Neutrophil (primary cell): ENCODE data around the gene UNC5CL.
"Not testable (repeated sequence)": the region's sequence is repeated elsewhere in the genome, so short reads cannot be mapped to it uniquely, and the experiment has no call there.

Experiments used
- H3K27ac ChIP-seq: fragments of 200-600 bp; sonication (generic); 2 replicates; pipeline ENCODE4 v1.5.1; 2016; ENCODE audit warnings: mild to moderate bottlenecking, moderate library complexity
- H3K27me3 ChIP-seq: fragments of 200-600 bp; sonication (generic); 2 replicates; pipeline ENCODE4 v1.6.0; 2016; ENCODE audit warnings: mild to moderate bottlenecking
- H3K36me3 ChIP-seq: fragments of 200-600 bp; sonication (generic); 2 replicates; pipeline ENCODE4 v1.5.1; 2017
- H3K4me1 ChIP-seq, 2 experiments: fragments of 200-600 bp in 1 of 2; sonication (generic) in 1 of 2; 1 replicate in 1 of 2; 2 replicates in 1 of 2; pipeline versions ENCODE4 v1.5.1 to v1.6.1; 2013 to 2016; ENCODE audit warnings: low read depth in 1 of 2, low read length in 1 of 2, mild to moderate bottlenecking in 1 of 2, moderate library complexity in 1 of 2; ENCODE audit not compliant: control insufficient read depth in 1 of 2, insufficient read depth in 1 of 2
- H3K4me3 ChIP-seq, 2 experiments: fragments of 200-600 bp in 1 of 2; sonication (generic) in 1 of 2; 1 replicate in 1 of 2; 2 replicates in 1 of 2; pipeline ENCODE4 v1.5.1; 2013 to 2016; ENCODE audit warnings: low read depth in 1 of 2, low read length in 1 of 2, mild to moderate bottlenecking in 1 of 2, moderate library complexity in 1 of 2
- H3K9me3 ChIP-seq: fragments of 200-600 bp; sonication (generic); 2 replicates; pipeline ENCODE4 v1.5.1; 2016
- CTCF ChIP-seq: fragments of 200-600 bp; sonication (generic); IDR thresholded peaks from 2 replicates; pipeline ENCODE4 v1.5.1; 2016; ENCODE audit warnings: antibody characterized with exemption

UNC5CL gene

GRCh38 chr6:41022294-41022693, 16.7 kb downstream of the UNC5CL start:
- no peaks in the 10 kb centered on the region for H3K9me3 ChIP-seq
- no peak overlapping the region for H3K27ac ChIP-seq
- no peaks in the 10 kb centered on the region for H3K36me3 ChIP-seq
- no peak for TF ChIP-seq CTCF
- peaks cover 4% of the 10 kb centered on the region for H3K27me3 ChIP-seq
- H3K4me3 ChIP-seq, result no peak overlapping the region
- peaks cover 0 to 3% of the 10 kb centered on the region in 2 experiments for H3K4me1 ChIP-seq

- Histone ChIP-seq H3K27ac (no peak overlapping the region), H3K9me3 (no peaks in the 10 kb centered on the region), H3K36me3 (no peaks in the 10 kb centered on the region), H3K27me3 (no peaks in the 10 kb centered on the region), H3K4me3 (no peak overlapping the region), H3K4me1 (no peaks in the 10 kb centered on the region)
- no peak for TF ChIP-seq CTCF
Observed at GRCh38 chr6:41021832-41022231, 17.2 kb downstream of the UNC5CL start.

GRCh38 chr6:41017663-41018062, 21.4 kb downstream of the UNC5CL start:
- Histone ChIP-seq H3K36me3 (no peaks in the 10 kb centered on the region), H3K9me3 (no peaks in the 10 kb centered on the region), H3K4me1 (no peaks in the 10 kb centered on the region), H3K27ac (no peak overlapping the region), H3K27me3 (no peaks in the 10 kb centered on the region), H3K4me3 (no peak overlapping the region)
- no peak for TF ChIP-seq CTCF

- H3K36me3 ChIP-seq, H3K27me3 ChIP-seq, H3K4me3 ChIP-seq, H3K27ac ChIP-seq, H3K4me1 ChIP-seq, H3K9me3 ChIP-seq: not testable (repeated sequence)
Observed at GRCh38 chr6:41015860-41016259, 23.2 kb downstream of the UNC5CL start.

- Histone ChIP-seq H3K36me3 (no peaks in the 10 kb centered on the region), H3K27me3 (no peaks in the 10 kb centered on the region), H3K9me3 (no peaks in the 10 kb centered on the region), H3K4me1 (no peaks in the 10 kb centered on the region), H3K4me3 (no peak overlapping the region), H3K27ac (no peak overlapping the region)
- no peak for TF ChIP-seq CTCF
Observed at GRCh38 chr6:41014780-41015179, 24.2 kb downstream of the UNC5CL start.

- no peaks in the 10 kb centered on the region for H3K27me3 ChIP-seq
- H3K9me3 ChIP-seq, result no peaks in the 10 kb centered on the region
- no peaks in the 10 kb centered on the region for H3K36me3 ChIP-seq
- no peak overlapping the region for H3K27ac ChIP-seq
- no peaks in the 10 kb centered on the region for H3K4me1 ChIP-seq
- no peak for TF ChIP-seq CTCF
- H3K4me3 ChIP-seq, result no peak overlapping the region
Observed at GRCh38 chr6:41013466-41014153, 25.4 kb downstream of the UNC5CL start.
